Left renal pelvis (tissue), 4 donors: ENCODE results near the gene ZMYM5. TPM values are rescaled to one million over a fixed set of nuclear protein-coding genes. Genes with fewer than 3 reads are reported as not detected.
"Not testable (repeated sequence)": the region's sequence is repeated elsewhere in the genome, so short reads cannot be mapped to it uniquely, and the experiment has no call there.

ENCODE experiments used
- DNase-seq, 4 donors: peaks; one replicate each; pipeline ENCODE4 v3.0.0-alpha.2; 2013; ENCODE audit warnings: low read depth in 4 of 4, low spot score in 3 of 4
- polyA plus RNA-seq, 4 donors: library from polyadenylated mRNA; unstranded; fragments of 120-200 nt; gene quantifications; one replicate each; pipeline ENCODE4 v1.2.1, GENCODE V29; 2013; ENCODE audit not compliant: insufficient read length in 4 of 4

The ZMYM5 gene
- polyA plus RNA-seq, 4 donors, result 18.6 to 28.0 (median 24.9) TPM

GRCh38 chr13:19834704-19835103, 28.7 kb downstream of the ZMYM5 start:
- no peak for DNase-seq

DNA sequence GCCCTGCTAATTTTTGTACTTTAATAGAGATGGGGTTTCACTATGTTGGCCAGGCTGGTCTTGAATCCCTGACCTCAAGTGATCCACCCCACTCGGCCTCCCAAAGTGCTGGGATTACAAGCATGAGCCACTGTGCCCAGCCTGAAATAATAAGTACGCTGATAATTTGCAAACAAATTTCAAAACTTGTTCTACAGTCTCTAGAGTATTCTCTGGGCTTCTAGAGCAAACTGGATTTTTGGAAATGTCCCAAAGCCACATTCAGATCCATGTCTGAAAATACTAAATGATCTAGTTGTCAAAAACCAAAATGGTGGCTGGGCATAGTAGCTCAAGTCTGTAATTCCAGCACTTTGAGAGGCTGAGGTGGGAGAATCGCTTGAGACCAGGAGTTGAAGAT, 40.8 kb downstream of the ZMYM5 start:
- DNase-seq, result no peak

DNA sequence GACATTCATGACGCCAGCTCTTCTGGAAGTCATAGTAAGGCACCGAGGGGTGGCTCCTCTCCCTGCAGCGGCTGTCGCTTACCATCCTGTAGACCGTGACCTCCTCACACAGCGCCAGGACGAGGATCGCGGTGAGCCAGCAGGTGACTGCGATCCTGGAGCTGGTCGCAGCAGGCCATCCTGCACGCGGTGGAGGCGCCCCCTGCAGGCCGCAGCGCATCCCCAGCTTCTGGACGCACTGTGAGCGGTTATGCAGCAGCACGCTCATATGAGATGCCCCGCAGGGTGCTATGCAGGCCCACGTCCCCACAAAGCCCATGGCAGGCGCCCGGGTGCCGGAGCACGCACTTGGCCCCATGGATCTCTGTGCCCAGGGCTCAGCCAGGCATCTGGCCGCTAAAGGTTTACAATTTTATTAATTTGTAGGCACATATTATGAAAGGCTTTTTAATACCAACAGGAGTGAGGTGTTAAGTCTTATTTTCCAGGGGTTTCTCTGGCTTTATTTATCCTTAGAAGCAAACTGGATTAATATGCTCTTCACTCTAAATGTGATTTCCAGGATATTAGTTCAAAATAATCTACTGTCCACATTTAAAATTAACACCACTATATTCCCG, 45.1 kb downstream of the ZMYM5 start:
- DNase-seq, result peak; percentile 16 to 43 (median 36)

GRCh38 chr13:19817510-19818158, 45.8 kb downstream of the ZMYM5 start:
- no peak for DNase-seq

- no peak for DNase-seq
These were observed 46.3 kb downstream of the ZMYM5 start for GRCh38 chr13:19817106-19817505.

DNA sequence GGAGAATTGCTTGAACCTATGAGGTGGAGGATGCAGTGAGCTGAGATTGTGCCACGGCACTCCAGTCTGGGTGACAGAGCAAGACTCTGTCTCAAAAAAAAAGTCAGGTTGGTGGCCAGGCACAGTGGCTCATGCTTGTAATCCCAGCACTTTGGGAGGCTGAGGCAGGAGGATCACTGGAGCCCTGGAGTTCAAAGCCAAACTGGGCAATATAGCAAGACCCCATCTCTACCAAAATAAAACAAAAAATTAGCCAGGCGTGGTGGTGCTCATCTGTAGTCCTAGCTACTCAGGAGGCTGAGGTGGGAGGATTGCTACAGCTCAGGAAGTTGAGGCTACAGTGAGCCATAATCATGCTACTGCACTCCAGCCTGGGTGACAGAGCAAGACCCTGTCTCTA, 47.6 kb downstream of the ZMYM5 start:
- not testable (repeated sequence) for DNase-seq

GRCh38 chr13:19810996-19811881, 52.2 kb downstream of the ZMYM5 start:
- DNase-seq, result no peak

DNA sequence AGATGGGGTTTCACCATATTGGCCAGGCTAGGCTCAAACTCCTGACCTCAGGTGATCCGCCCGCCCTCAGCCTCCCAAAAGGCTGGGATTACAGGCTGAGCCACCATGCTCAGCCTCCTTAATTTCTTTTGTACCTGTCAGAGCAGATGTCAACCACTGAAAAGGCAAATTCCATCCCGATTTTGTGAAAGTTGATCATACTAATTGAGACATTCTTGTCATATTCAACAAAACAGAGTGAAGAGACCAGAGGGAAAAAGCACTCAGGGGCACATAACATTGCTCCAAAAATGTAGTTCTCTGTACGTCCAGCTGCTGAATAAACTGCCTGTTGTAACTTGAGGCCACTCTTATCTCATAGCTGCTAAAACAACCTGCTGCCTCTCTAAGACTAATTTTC, 53.3 kb downstream of the ZMYM5 start:
- DNase-seq, result no peak

DNA sequence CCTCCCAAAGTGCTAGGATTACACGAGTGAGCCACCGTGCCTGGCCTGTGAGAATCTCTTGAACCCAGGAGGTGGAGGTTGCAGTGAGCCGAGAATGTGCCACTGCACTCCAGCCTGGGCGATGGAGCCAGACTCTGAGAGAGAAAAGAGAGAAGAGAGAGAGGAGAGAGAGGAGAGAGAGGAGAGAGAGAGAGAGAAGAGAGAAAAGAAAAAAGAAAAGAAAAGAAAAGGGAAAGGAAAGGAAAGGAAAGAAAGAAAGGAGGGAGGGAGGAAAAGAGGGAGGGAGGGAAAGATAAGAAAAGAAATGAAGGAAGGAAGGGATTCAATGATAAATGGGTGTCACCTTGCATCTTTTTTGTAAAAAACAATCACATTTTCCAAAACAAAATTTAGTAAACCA, 57.7 kb downstream of the ZMYM5 start:
- no peak for DNase-seq

GRCh38 chr13:19795956-19796355, 67.5 kb downstream of the ZMYM5 start:
- no peak for DNase-seq

DNA sequence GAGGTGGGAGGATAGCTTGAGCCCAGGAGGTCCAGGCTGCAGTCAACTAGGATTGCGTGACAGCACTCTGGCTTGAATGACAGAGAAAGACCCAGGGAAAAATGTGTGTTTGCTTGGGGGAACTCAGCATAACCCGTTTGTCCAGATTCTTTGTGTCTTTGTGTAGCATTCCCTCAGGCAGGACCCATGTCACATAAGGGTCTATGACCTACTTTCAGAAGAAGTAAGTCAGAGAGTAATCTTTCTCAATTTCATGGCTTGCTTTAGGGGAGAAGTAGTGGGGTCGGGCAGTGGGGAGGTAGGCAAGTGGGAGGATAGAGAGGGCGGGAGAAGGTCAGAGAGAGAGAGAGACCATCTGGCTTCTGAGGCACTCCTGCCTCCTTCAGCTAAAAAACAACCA, 68.8 kb downstream of the ZMYM5 start:
- peak; percentile 33 to 45 (median 40) for DNase-seq

GRCh38 chr13:19791953-19792537, 71.4 kb downstream of the ZMYM5 start:
- no peak for DNase-seq

DNA sequence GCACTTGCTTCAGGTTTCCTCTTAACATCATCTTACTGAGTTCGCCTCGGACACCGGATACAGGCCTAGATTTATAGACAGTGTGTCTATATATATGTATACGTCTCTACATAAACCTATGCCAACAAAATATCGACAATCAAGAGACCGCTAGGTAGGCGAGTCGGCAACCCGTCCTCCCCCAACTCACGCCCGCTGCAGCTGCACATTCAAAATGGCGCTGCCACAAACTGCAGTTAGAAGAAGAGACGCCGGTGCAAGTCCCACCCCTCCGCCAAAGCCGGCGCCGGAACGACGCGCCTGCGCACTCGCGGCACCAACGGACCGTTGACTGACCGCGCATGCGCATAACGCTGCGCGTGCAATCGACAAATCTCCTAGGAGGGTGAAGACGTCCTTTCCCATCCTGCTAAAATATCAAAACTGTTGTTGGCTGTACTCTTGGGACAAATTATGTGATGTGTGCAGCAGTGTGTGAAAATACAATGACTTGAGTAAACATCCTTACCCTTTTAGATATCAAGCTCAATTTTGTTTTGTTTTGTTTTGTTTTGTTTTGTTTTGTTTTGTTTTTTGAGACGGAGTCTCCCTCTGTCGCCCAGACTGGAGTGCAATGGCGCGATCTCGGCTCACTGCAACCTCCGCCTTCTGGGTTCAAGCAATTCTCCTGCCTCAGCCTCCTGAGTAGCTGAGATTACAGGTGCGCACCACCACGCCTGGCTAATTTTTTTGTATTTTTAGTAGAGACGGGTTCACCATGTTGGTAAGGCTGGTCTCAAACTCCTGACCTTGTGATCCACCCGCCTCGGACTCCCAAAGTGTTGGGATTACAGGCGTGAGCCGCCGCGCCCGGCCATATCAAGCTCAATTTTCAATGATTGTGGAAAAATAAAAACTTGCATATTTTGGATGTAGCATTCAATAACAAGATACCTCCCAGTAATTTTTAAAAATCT, 80.4 kb downstream of the ZMYM5 start, which contains the start of gene PSPC1:
PSPC1 (minus strand) TSS at position 219 of the 956 bp plus-strand sequence; CDS start at position 31, 188 bp downstream.
- peak; percentile 89 to 91 (median 90) for DNase-seq

- peak; percentile 21 to 29 (median 26) for DNase-seq
These were observed 81.3 kb downstream of the ZMYM5 start for GRCh38 chr13:19782049-19782726.

GRCh38 chr13:19781526-19781925, 81.9 kb downstream of the ZMYM5 start:
- peak in 1 of 4 donors; percentile 1 for DNase-seq

GRCh38 chr13:19780753-19781418, 82.6 kb downstream of the ZMYM5 start:
- DNase-seq, result not testable (repeated sequence)
